HG03045 (cell line): ENCODE data around the gene GNAQ.
"Not testable (repeated sequence)": the region's sequence is repeated elsewhere in the genome, so short reads cannot be mapped to it uniquely, and the experiment has no call there.

Experiments used
- ATAC-seq: cut with Tn5 transposase; IDR thresholded peaks from one replicate; pipeline ENCODE4 v1.9.1; 2021; ENCODE audit warnings: mild to moderate bottlenecking, moderate library complexity; ENCODE audit not compliant: unreplicated experiment

Gene GNAQ

DNA sequence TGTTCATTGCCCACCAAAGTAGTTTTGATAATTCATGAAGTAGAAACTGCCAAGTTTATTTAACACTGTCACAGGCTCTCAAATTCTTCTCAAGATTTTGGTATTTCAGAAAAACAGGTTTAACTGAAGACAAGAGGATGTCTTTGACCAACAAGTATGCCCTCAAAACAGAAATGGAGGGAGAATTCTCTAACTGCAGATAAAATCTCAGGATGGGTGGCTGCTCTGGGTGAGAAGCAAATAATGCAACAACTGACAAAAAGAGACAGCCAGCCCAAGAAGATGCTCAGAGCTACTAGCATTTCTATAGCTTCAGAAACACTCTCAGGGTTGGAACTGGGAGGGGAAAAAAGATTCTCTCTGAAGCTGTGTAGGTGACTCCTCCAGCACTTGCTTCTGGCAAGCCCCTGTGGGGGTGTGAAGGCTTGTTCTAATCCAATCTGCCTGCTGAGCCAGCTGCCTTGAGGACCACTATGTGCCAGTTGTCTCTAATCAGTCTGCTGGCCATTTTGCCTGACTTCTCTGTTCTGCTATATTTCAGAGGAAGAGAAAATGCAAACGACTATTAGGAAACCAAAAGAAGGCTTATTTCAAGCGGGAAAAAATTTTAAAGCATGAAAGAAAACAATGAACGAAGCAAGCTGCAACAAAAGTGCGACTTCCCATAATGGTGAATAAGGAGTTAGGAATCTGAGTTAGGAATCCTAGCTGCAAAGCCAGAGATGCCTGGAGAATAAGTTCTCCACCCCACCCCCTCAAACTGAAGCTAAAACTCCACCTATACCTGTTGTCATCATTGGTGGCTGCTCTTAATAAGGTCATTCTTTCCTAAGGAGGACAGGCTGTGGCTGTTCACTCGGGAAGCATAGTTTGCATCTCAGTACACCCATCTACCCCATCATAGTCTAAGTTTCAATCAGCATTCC is 147.5 kb downstream of the GNAQ start:
- ATAC-seq: no peak

DNA sequence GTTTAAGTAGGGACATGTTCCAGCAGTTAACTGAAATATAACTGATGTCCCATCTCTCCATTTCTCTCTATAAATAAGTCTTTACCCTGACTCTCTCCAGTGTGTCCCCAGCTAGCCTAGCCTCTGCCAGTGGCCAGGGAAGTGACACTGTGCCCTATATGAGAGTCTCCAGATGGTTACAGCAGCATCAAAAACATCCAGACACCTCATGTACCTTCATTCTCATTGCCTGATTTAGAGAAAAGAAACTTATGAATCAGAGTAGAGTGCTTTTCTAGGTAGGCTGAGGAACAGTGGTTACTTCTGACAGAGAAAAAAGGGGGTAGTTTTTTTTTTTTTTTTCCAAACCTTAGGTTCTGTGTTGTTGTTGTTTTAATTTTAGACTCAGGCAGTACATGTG is 148.5 kb downstream of the GNAQ start:
- ATAC-seq: no peak

DNA sequence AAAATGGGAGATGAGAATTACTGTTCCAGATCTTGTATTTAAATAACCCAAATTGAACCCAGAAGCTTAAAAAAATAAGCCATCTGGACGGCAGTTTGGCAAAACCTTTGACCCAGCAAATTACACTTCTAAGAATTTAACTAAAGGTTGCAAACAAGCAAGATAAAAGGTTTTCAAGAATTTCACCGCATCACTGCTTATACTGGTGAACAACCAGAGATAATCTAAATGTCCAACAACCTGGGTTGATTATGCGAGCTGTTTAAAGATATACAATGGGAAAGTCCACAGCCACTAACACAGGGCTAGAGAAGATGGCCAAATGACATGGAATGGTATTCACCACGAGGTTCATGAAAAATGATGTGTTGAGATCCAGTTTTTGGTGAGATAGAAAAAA is 149.3 kb downstream of the GNAQ start:
- ATAC-seq: no peak

DNA sequence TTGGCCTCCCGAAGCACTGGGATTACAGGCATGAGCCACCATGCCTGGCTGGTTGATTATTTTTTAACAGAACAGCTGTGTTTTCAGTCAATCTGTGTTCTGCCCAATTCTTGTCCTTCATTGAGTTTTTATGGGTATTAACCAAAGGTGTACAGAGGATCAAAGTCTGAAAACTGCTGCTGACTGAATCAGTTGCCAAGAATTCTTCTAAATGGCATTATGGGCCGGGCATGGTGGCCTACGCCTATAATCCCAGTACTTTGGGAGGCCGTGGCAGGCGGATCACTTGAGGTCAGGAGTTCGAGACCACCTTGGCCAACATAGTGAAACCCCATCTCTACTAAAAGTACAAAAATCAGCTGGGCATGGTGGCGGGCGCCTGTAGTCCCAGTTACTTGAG is 150.0 kb downstream of the GNAQ start:
- not testable (repeated sequence) for ATAC-seq

DNA sequence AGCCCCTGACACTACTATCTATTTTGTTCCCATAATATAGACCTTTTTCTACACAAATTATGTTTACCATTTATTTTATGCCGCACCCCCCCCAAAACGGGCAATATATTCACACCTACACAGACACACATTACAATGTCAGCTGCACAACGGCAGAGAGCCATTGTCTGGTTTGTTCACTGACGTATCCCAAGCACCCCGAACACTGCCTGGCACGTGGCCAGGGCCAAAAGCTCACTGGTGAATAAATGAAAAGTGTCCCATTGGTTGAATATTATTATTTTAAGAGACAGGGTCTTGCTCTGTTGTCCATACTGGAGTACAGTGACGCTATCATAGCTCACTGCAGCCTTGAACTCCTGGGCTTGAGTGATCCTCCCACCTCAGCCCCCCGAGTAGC is 150.5 kb downstream of the GNAQ start:
- ATAC-seq: no peak

DNA sequence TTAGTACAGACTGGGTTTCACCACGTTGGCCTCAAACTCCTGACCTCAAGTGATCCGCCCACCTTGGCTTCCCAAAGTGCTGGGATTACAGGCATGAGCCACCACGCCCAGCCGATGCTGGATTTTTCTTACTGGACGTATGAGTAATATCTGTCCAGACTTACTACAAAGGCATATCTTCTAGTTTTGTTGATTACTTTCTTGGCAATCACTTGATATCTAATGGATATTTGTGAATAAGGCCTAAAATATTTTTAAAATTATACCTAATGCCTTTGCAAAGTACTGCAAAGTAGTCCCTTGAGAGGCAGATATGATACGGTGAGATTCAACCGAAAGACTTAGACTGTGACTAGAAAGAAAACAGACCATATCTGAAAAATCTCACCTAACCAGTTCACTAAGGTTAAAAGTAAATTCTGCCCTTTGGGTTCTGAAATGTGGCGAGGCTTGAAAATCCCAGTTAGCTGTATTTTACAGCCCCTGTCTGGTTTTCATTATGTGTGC is 152.1 kb downstream of the GNAQ start:
- ATAC-seq: no peak

DNA sequence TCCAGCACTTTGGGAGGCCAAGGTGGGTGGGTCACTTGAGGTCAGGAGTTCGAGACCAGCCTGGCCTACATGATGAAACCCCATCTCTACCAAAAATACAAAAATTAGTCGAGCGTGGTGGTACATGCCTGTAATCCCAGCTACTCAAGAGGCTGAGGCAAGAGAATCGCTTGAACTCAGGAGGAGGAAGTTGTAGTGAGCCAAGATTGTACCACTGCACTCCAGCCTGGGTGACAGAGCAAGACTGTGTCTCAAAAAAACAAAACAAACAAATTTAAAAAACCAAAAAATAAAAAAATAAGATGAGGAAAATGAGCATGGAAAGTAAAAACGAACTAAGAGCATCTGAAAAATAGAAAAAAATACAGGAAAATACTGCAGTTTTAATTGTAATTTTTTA is 152.8 kb downstream of the GNAQ start:
- not testable (repeated sequence) for ATAC-seq

DNA sequence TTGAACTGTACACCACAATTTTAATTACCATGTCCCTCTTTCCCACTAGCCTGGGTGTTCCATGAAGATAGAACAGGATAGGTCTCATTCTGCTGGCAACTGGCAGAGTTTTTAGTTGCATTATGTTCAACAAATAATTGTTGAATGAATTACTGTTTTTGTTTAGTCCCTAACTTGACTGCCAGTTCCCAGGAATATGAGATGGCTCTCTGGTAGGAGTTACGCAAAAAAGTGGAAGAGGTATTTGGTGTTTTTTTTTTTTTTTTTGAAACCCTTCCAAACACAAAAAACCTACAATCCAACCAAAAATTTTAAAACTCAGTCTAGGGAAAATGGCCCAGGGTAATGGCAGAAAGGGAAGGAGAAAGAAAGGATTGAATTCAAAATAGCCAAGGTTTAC is 153.6 kb downstream of the GNAQ start:
- ATAC-seq: no peak

DNA sequence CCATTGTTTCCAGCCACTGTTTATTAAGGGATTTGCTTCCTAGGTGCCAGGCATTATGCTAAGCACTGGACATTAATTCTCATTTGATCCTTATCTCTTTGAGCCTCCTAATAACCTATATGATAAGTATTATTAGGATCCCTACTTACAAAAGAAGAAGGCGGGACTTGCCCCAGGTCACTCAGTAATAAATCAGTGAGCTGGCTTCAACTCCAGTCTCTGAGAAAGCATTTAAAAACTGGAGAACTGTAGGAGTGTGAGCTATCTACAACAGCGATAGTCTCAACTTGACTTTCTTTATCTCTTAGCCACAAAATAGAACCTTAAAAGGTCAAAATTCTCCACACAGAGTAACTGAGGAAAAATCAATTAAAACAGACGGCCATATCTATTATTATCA is 155.0 kb downstream of the GNAQ start:
- ATAC-seq: no peak

DNA sequence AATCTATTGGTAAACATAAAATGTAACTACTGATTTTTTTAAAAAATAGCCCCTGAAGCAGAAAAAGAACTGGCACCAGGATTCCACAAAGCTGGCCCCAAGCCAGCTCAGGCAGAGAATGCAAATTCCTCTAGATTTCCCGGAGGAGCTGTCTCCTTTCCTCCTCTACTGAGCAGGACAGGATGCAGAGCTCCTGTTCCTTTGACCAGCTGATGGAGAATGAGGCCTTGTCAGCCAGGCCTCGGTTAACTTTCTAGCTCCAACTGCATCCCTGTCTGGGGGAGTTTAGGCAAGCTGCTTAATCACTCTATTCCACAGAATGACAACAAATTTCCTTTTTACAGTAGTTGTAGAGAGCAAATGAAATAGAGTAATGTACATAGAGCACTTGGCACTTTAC is 155.5 kb downstream of the GNAQ start:
- ATAC-seq: no peak

DNA sequence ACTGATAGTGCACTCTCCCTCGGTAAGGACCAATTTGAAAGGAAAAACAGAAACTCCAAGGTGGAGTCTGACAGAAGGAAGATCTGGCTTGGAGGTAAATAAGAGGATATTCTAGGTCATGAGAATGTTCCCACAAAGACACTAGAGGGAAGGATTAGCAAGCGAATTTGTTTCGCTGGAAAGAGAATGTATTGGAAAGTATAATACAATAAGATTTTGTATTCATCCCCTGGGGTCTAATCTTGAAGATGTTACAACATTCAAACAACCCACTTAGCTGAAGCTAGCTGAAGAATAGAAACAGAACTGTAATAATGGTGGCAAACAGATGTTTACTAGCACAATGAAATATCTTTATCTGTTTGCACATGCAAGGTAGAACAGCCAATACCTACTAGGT is 158.7 kb downstream of the GNAQ start:
- no peak for ATAC-seq

DNA sequence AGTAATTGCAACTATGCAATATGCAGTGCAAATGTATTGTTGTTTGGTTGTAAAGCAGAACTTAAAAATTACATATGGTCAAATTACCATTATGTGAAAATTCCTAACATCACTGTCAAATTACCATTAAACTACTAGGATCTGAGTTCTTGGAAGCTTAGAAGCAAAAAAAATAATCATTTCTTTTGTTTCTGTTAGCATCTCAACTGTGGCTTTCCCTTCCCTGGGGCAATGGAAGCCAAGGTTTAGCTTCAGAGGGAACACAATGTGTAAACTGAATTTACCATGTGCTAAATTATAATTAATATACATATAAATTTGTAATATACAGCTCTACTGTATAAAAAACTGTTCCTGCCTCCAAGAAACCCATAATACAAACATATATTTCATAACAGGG is 159.4 kb downstream of the GNAQ start:
- ATAC-seq: no peak

DNA sequence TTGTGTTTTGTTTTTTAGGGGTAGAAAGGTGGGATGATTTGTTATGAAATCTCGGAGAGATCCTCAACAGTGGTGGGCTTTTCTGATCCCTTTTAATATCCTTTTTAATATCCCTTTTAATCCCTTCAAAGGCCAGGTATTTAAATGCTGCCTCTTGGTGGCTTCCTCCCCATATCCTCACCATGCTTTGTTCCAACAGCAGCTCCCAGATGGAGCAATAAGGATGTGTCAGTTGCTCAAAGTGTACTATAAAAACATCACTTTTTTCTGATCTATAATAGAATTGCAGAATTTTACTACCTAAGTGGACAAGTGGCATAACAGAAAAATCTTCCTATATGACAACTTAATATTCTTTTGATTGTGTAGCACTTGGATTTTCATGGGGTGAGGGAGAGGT is 160.1 kb downstream of the GNAQ start:
- ATAC-seq: no peak

DNA sequence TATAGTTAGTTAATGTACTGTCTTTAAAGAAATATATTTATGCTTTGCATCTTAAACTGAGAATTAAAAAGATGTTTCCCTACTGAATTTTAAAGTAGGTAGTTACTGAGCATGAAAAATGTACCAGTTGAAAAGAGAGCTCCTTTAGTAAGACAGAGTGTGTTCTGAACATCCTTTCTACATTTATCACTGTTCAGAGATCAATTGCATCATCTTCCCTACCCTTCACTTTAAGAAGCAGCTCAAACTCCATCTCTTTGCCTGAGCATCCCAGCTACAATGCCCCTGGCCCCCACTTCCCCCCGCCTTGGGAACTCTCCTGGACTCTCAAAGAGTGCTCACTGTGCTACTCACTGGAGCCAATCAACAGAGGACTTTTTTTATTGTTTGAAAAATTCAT is 164.7 kb downstream of the GNAQ start:
- no peak for ATAC-seq

DNA sequence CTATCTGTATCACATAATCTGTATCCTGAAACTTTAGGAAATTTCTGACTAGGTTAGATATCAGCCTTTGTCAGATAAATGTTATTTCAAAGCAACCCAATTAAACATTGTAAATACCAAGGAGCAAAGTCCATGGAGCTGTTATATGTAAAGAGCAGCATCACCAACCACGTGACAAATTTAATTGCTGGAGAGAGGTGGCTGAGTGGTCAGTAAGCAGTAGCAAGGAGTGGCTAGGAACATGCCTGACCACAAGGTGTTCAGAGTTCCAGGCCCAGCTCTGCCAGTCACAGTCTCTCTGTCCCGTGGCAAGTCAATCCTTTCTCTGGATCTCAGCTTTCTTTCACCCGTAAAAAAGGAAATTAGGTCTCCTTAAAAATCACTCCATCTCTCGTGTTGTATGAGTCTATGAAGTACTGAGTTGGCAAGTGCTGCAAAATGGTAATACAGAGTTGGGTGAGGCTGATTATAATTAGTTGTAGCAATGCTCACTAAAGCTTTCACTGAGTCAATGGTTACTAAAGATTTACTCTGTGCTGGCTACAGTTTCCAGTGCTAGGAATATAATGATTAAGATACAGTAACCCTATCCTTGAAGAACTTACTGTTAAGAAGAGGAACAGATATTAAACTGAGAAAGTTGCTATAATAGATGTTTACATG is 166.1 kb downstream of the GNAQ start:
- ATAC-seq: no peak

DNA sequence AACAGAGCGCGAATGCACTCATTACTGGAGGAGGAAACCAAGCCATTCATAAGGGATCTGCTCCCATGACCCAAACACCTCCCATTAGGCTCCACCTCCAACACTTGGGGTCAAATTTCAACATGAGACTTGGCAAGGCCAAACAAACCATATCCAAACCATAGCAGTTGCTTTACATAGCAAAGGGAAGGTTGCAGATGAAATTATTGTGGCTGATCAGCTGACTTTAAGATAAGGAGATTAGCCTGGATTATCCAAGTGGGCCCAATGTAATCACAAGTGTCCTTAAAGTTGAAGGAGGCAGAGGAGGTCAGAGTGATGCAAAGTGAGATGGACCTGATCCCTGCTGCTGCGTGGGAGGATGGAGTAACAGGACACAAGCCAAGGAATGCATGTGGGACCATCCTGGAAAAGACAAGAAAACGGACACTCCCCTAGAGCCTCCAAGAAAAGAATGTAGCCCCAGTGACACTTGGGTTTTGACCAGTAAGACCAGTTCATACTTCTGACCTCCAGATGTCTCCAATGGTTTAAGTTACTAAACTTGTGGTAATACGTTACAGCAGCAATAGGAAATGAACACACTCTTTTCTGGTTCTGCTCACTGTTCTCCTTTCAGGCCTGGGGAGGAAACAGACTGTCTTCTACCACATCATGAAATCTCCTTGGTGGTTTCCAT is 167.3 kb downstream of the GNAQ start:
- ATAC-seq: no peak

DNA sequence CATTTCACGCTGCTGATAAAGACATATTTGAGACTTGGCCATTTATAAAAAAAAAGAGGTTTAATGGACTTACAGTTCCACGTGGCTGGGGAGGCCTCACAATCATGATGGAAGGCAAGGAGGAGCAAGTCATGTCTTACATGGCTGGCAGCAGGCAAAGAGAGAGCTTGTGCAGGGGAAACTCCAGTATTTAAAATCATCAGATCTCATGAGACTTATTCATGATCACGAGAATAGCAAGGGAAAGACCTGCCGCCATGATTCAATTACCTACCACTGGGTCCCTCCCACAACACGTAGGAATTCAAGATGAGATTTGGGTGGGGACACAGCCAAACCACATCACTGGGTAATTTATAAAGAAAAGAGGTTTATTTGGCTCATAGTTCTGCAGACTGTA is 168.0 kb downstream of the GNAQ start:
- ATAC-seq: not testable (repeated sequence)

DNA sequence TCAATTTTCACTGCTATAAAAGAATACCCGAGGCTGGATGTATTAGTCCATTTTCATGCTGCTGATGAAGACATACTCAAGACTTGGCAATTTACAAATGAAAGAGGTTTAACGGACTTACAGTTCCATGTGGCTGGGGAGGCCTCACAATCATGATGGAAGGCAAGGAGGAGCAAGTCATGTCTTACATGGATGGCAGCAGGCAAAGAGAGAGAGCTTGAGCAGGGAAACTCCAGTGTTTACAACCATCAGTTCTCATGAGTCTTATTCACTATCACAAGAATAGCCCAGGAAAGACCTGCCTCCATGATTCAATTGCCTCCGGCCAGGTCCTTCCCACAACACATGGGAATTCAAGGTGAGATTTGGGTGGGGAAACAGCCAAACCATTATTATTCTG is 170.7 kb downstream of the GNAQ start:
- ATAC-seq: not testable (repeated sequence)

DNA sequence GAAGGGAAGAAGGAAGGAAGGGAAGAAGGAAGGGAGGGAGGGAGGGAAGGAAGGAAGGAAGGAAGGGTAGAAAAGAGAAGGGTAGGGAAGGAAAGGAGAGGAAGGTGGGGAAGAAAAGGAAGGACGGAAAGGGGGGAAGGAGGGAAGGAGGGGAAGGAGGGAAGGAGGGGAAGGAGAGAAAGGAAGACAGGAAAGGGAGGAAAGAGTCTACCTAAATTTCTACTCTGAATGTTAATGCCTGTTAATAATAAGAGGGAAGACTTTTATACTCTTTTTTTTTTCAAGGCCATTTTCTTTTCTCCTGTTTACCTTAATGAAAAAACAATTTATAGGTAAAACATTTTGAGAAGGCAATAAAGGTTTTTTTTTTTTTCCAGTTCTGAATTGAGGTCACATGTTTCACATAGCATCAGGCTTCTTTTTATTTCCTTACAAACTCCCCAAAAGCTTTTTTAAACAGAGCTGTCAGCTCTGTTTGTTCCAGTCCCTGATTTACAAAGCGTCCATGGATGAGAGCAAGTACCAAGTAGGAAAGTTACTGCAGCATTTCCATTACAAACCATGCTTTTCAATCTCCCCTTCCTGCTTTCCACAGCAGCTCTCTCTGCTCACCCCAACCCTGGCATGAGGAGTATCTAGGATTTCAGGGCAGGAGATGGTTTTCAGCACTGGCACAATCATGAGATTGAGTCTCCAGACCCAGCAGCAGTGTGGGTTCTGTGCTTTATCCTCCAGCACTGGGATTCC is 173.9 kb downstream of the GNAQ start:
- no peak for ATAC-seq

DNA sequence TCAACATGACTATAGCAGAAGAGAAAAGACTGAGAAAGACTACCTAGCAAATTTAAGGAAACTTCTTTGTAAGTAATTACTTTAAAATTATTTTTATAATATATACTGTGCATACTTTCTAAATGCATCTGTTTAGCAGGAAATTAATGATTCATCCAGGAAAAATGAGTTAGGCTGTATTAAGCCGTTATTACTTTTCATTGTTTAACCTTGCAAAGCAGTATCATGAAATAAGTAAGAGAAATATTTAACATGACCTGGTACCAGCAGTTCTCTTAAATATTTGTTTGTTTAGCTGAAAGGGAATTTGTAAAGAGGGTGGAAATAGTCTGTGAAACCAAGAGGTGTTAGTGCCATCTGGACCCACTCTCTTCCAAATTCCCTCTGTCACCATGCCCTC is 175.0 kb downstream of the GNAQ start:
- no peak for ATAC-seq

DNA sequence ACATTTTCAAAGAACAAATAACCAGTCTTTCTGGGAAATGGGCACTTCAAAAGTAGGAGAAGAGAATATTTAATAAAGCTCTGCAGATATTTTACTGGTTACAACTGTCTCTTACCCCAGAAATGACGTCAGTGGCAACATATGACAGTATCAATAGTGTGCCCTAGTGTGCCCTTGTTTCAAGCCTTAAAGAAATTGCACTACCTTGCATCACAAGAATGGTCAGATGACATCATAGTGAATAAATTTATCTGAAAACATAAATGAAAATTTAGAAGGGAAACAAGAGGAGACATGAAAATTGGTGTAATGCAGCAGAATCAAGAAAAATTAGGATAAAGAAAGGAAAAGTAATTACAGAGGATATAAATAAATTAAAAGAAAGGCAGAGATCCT is 176.7 kb downstream of the GNAQ start:
- ATAC-seq: no peak
